Prostate gland (tissue), 2 donors: ENCODE data around the gene SPDEF.

Source experiments
- POLR2A ChIP-seq: fragments of 450-650 bp; IDR thresholded peaks from one replicate; pipeline ENCODE4 v1.6.1; 2016; ENCODE audit warnings: antibody characterized with exemption, mild to moderate bottlenecking
- POLR2AphosphoS5 ChIP-seq: sonication (generic); formaldehyde crosslinking; IDR thresholded peaks from one replicate; pipeline ENCODE4 v1.6.1; 2017; ENCODE audit warnings: antibody characterized with exemption
- TF ChIP-seq, protein P1 (sequence below), 4 experiments: fragments of 200-600 bp in 2 of 4; fragments of 450-650 bp in 2 of 4; sonication (generic) in 2 of 4; IDR thresholded peaks; 1 replicate in 3 of 4; 2 replicates in 1 of 4; pipeline ENCODE4 v1.5.1; 2016 to 2019; ENCODE audit warnings: antibody characterized with exemption in 4 of 4, mild to moderate bottlenecking in 2 of 4, moderate library complexity in 2 of 4

GRCh38 chr6:34556493-34556892 is 364 bp upstream of the SPDEF start:
- TF ChIP-seq, protein P1, sequence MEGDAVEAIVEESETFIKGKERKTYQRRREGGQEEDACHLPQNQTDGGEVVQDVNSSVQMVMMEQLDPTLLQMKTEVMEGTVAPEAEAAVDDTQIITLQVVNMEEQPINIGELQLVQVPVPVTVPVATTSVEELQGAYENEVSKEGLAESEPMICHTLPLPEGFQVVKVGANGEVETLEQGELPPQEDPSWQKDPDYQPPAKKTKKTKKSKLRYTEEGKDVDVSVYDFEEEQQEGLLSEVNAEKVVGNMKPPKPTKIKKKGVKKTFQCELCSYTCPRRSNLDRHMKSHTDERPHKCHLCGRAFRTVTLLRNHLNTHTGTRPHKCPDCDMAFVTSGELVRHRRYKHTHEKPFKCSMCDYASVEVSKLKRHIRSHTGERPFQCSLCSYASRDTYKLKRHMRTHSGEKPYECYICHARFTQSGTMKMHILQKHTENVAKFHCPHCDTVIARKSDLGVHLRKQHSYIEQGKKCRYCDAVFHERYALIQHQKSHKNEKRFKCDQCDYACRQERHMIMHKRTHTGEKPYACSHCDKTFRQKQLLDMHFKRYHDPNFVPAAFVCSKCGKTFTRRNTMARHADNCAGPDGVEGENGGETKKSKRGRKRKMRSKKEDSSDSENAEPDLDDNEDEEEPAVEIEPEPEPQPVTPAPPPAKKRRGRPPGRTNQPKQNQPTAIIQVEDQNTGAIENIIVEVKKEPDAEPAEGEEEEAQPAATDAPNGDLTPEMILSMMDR (IDR thresholded peaks at IDR 0.05): no peak
- no peak for TF ChIP-seq POLR2A
- no peak for TF ChIP-seq POLR2AphosphoS5
